ENCODE data around the gene CLCN2. TPM values are rescaled to one million over a fixed set of nuclear protein-coding genes. Genes with fewer than 3 reads are reported as not detected.

Gene CLCN2
- total RNA-seq, 1 experiment from 2014 or later = 23.0 TPM

- H3K36me3 ChIP-seq (ENCODE audit: control insufficient read depth, insufficient read depth, low read length) = peaks cover 6% of the 10 kb centered on the region
- POLR2A ChIA-PET = no interaction called here
- CTCF ChIA-PET = interaction anchor here (1.0 kb wide), 1 partner anchor 10 kb away, joined by 3 read pairs; no protein-coding TSS in a partner anchor
- Mint-ChIP-seq H3K9me3 (ENCODE audit: unreplicated experiment) (no peaks in the 10 kb centered on the region), H3K27ac (ENCODE audit: unreplicated experiment) (peak overlapping the region; percentile 53), H3K4me3 (ENCODE audit: unreplicated experiment) (peak overlapping the region; percentile 77), H3K27me3 (ENCODE audit: insufficient read depth, unreplicated experiment) (no peaks in the 10 kb centered on the region), H3K36me3 (ENCODE audit: insufficient read depth, unreplicated experiment) (peaks cover 86% of the 10 kb centered on the region), H3K4me1 (ENCODE audit: low read depth, unreplicated experiment) (no peaks in the 10 kb centered on the region)
- H3K27me3 ChIP-seq (replicated peaks; ENCODE audit: control insufficient read depth, insufficient read depth, low read length) = no peaks in the 10 kb centered on the region
- no peaks in the 10 kb centered on the region for H3K9me3 ChIP-seq
- TF ChIP-seq CTCF (IDR thresholded peaks at IDR 0.05; ENCODE audit: insufficient read depth in 1 of 2, low read depth in 1 of 2, low read length in 1 of 2, severe bottlenecking in 1 of 2, unreplicated experiment in 1 of 2) = no peak
- no peaks in the 10 kb centered on the region for H3K4me1 ChIP-seq
- peak overlapping the region; percentile 23 for H3K4me3 ChIP-seq (ENCODE audit: low read depth, low read length)
- DNase-seq = no peak
- intact Hi-C loops (cut with micrococcal nuclease; ENCODE audit: unreplicated experiment) = no loop called here
- BruUV-seq (replicated peaks) = no TSS peak
Observed at GRCh38 chr3:184335291-184335660, 26.1 kb downstream of the CLCN2 start.

- intact Hi-C loops (cut with micrococcal nuclease; ENCODE audit: unreplicated experiment) = no loop called here
- POLR2A ChIA-PET = no interaction called here
Observed at GRCh38 chr3:184334470-184335158, 26.8 kb downstream of the CLCN2 start.

GRCh38 chr3:184333700-184334099 is 27.7 kb downstream of the CLCN2 start:
- ChIA-PET CTCF (no interaction called here), POLR2A (no interaction called here)
- TF ChIP-seq CTCF (IDR thresholded peaks at IDR 0.05; ENCODE audit: insufficient read depth in 1 of 2, low read depth in 1 of 2, low read length in 1 of 2, severe bottlenecking in 1 of 2, unreplicated experiment in 1 of 2) = no peak
- no peaks in the 10 kb centered on the region for H3K9me3 ChIP-seq
- intact Hi-C loops (cut with micrococcal nuclease; ENCODE audit: unreplicated experiment) = no loop called here
- H3K27me3 ChIP-seq (replicated peaks; ENCODE audit: control insufficient read depth, insufficient read depth, low read length) = no peaks in the 10 kb centered on the region
- H3K4me1 ChIP-seq = no peaks in the 10 kb centered on the region
- H3K36me3 Mint-ChIP-seq (ENCODE audit: insufficient read depth, unreplicated experiment) = peaks cover 96% of the 10 kb centered on the region
- H3K4me3 ChIP-seq (ENCODE audit: low read depth, low read length) = no peak overlapping the region
- H3K9me3 Mint-ChIP-seq (ENCODE audit: unreplicated experiment) = no peaks in the 10 kb centered on the region
- no TSS peak for BruUV-seq (replicated peaks)
- DNase-seq = no peak
- no peak overlapping the region for H3K4me3 Mint-ChIP-seq (ENCODE audit: unreplicated experiment)
- no peaks in the 10 kb centered on the region for H3K4me1 Mint-ChIP-seq (ENCODE audit: low read depth, unreplicated experiment)
- no peaks in the 10 kb centered on the region for H3K27me3 Mint-ChIP-seq (ENCODE audit: insufficient read depth, unreplicated experiment)
- H3K27ac Mint-ChIP-seq (ENCODE audit: unreplicated experiment) = peak overlapping the region; percentile 22
- peaks cover 6% of the 10 kb centered on the region for H3K36me3 ChIP-seq (ENCODE audit: control insufficient read depth, insufficient read depth, low read length)

More at GRCh38 chr3:184334470-184335158, 26.8 kb downstream of the CLCN2 start:
- no peak for DNase-seq
- Histone ChIP-seq H3K36me3 (ENCODE audit: control insufficient read depth, insufficient read depth, low read length) (peaks cover 6% of the 10 kb centered on the region), H3K9me3 (no peaks in the 10 kb centered on the region), H3K4me1 (no peaks in the 10 kb centered on the region), H3K4me3 (ENCODE audit: low read depth, low read length) (no peak overlapping the region), H3K27me3 (replicated peaks; ENCODE audit: control insufficient read depth, insufficient read depth, low read length) (no peaks in the 10 kb centered on the region)
- CTCF ChIA-PET = no interaction called here
- no peaks in the 10 kb centered on the region for H3K9me3 Mint-ChIP-seq (ENCODE audit: unreplicated experiment)
- TF ChIP-seq CTCF (IDR thresholded peaks at IDR 0.05; ENCODE audit: insufficient read depth in 1 of 2, low read depth in 1 of 2, low read length in 1 of 2, severe bottlenecking in 1 of 2, unreplicated experiment in 1 of 2) = no peak
- BruUV-seq (replicated peaks) = TSS peak; percentile 20
- peaks cover 93% of the 10 kb centered on the region for H3K36me3 Mint-ChIP-seq (ENCODE audit: insufficient read depth, unreplicated experiment)
- H3K4me3 Mint-ChIP-seq (ENCODE audit: unreplicated experiment) = no peak overlapping the region
- H3K4me1 Mint-ChIP-seq (ENCODE audit: low read depth, unreplicated experiment) = no peaks in the 10 kb centered on the region
- peak overlapping the region; percentile 53 for H3K27ac Mint-ChIP-seq (ENCODE audit: unreplicated experiment)
- H3K27me3 Mint-ChIP-seq (ENCODE audit: insufficient read depth, unreplicated experiment) = no peaks in the 10 kb centered on the region

Data from Caco-2 (cell line).